ENCODE measurements around the gene CDC42BPA.

The CDC42BPA gene

DNA sequence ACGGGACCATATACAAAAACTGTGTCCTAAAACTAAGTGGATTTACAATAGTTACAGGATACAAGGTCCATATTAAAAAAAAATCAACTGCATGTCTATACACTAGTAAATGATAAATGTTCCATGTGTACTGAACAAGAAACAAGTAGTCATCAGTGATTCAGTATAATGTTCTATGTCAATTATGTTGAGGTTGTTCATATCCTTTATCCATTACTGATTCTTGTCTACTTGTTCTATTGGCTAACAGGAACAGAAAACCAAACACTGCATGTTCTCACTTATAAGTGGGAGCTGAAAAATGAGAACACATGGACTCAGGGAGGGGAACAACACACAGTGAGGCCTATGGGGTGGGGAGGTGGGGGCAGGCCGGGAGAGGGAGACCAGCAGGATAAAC is 90.5 kb downstream of the CDC42BPA start:
- Histone ChIP-seq H3K4me1 (ENCODE audit: control insufficient read depth, insufficient read depth, low read length, poor library complexity, severe bottlenecking) (no peaks in the 10 kb centered on the region), H3K27ac (ENCODE audit: low read depth, low read length, severe bottlenecking) (no peak overlapping the region), H3K9me3 (ENCODE audit: control insufficient read depth, low read length) (no peaks in the 10 kb centered on the region), H3K4me3 (ENCODE audit: extremely low read depth, insufficient read depth, low read length, poor library complexity, severe bottlenecking) (no peak overlapping the region), H3K36me3 (ENCODE audit: control insufficient read depth, insufficient read depth, low read length) (peaks cover 1% of the 10 kb centered on the region)
- WGBS, 2 experiments (ENCODE audit: insufficient coverage in 2 of 2), result 100% methylated on average over 1 of the region's 2 CpGs; no CpG with 5 or more reads in 1 of the 2 experiments

GRCh38 chr1:227225715-227226346 is 92.5 kb downstream of the CDC42BPA start:
- no peak overlapping the region for H3K27ac ChIP-seq (ENCODE audit: low read depth, low read length, severe bottlenecking)
- H3K36me3 ChIP-seq (ENCODE audit: control insufficient read depth, insufficient read depth, low read length), result no peaks in the 10 kb centered on the region
- H3K4me1 ChIP-seq (ENCODE audit: control insufficient read depth, insufficient read depth, low read length, poor library complexity, severe bottlenecking), result no peaks in the 10 kb centered on the region
- no peak overlapping the region for H3K4me3 ChIP-seq (ENCODE audit: extremely low read depth, insufficient read depth, low read length, poor library complexity, severe bottlenecking)
- no peaks in the 10 kb centered on the region for H3K9me3 ChIP-seq (ENCODE audit: control insufficient read depth, low read length)
- WGBS, 2 experiments (ENCODE audit: insufficient coverage in 2 of 2), result 100% methylated on average over 1 to 2 of the region's 2 CpGs

DNA sequence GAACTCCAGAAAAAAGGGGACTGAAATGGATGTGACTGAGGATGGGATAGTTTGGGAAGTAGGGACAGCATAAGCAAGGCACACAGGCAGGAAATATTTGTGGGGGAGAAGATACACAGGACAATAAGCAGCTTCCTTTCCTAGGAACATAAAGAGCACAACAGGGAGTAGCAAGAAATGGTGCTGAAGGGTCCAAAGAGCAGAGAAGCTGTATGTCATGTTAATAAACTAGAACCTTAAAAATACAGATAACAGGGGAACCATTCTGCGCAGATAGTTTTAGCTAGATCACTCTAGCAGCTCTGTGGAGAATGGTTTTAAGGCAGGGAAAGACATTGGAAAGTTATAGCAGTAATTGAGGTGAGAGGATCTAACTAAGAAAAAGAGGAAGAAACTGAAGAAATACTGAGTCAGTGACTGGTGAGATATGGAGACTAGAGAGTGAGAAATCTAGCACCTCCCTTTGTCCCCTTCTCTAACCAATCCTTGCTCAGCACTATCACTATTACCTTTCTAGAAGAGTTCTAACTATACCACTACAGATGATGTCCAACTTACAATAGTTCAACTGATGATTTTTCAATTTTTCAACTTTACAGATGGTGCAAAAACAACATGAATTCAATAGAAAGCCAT is 95.0 kb downstream of the CDC42BPA start:
- Histone ChIP-seq H3K4me3 (ENCODE audit: extremely low read depth, insufficient read depth, low read length, poor library complexity, severe bottlenecking) (no peak overlapping the region), H3K4me1 (ENCODE audit: control insufficient read depth, insufficient read depth, low read length, poor library complexity, severe bottlenecking) (no peaks in the 10 kb centered on the region), H3K36me3 (ENCODE audit: control insufficient read depth, insufficient read depth, low read length) (no peaks in the 10 kb centered on the region), H3K27ac (ENCODE audit: low read depth, low read length, severe bottlenecking) (no peak overlapping the region), H3K9me3 (ENCODE audit: control insufficient read depth, low read length) (no peaks in the 10 kb centered on the region)
- WGBS, 2 experiments (ENCODE audit: insufficient coverage in 2 of 2), result 100% methylated on average over 1 of the region's 1 CpG

- H3K36me3 ChIP-seq (ENCODE audit: control insufficient read depth, insufficient read depth, low read length), result no peaks in the 10 kb centered on the region
- no peak overlapping the region for H3K4me3 ChIP-seq (ENCODE audit: extremely low read depth, insufficient read depth, low read length, poor library complexity, severe bottlenecking)
- WGBS, 2 experiments (ENCODE audit: insufficient coverage in 2 of 2), result 100% methylated on average over 1 of the region's 1 CpG
- H3K9me3 ChIP-seq (ENCODE audit: control insufficient read depth, low read length), result no peaks in the 10 kb centered on the region
- no peak overlapping the region for H3K27ac ChIP-seq (ENCODE audit: low read depth, low read length, severe bottlenecking)
- H3K4me1 ChIP-seq (ENCODE audit: control insufficient read depth, insufficient read depth, low read length, poor library complexity, severe bottlenecking), result no peaks in the 10 kb centered on the region
These were observed 98.5 kb downstream of the CDC42BPA start for GRCh38 chr1:227219715-227220292.

DNA sequence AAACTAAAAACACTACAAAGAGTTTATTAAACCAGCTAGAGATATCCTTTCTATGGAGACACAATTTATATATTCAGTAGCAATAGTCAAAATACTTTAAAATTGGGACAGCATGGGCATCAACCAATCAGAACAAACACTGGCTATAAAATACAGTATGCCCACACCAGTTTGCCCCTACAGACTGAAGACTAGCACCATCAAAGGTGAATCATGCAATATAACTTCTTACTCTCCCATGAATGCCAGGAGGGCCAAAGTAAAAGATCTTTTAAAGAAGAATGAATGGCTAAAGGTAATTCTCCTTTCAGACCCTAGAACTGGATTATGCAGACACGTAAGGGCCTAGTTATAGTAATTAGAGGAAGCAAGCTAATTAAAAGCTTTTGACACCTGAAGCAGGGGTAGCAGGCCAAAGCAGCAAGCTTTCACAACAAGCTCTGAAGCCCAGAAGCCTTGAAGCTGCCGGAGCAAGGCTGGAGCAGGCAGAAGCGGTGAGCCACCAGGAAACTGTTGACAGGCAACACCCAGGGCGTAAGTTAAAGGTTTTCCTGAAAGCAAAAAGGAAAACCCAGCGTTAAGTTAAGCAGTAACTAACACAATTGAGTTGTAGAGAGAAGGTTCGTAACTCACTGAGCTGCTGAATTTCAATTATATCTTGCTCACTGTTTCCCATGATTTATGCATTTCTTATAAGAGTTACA is 99.3 kb downstream of the CDC42BPA start:
- H3K9me3 ChIP-seq (ENCODE audit: control insufficient read depth, low read length), result no peaks in the 10 kb centered on the region
- no peaks in the 10 kb centered on the region for H3K4me1 ChIP-seq (ENCODE audit: control insufficient read depth, insufficient read depth, low read length, poor library complexity, severe bottlenecking)
- WGBS, 2 experiments (ENCODE audit: insufficient coverage in 2 of 2), result 89 to 93% methylated on average over 3 to 5 of the region's 6 CpGs
- H3K27ac ChIP-seq (ENCODE audit: low read depth, low read length, severe bottlenecking), result no peak overlapping the region
- H3K4me3 ChIP-seq (ENCODE audit: extremely low read depth, insufficient read depth, low read length, poor library complexity, severe bottlenecking), result no peak overlapping the region
- no peaks in the 10 kb centered on the region for H3K36me3 ChIP-seq (ENCODE audit: control insufficient read depth, insufficient read depth, low read length)

GRCh38 chr1:227215863-227216510 is 102.3 kb downstream of the CDC42BPA start:
- WGBS, 2 experiments (ENCODE audit: insufficient coverage in 2 of 2), result no CpG with 5 or more reads among the region's 2 CpGs
- Histone ChIP-seq H3K4me1 (ENCODE audit: control insufficient read depth, insufficient read depth, low read length, poor library complexity, severe bottlenecking) (no peaks in the 10 kb centered on the region), H3K27ac (ENCODE audit: low read depth, low read length, severe bottlenecking) (no peak overlapping the region), H3K4me3 (ENCODE audit: extremely low read depth, insufficient read depth, low read length, poor library complexity, severe bottlenecking) (no peak overlapping the region), H3K36me3 (ENCODE audit: control insufficient read depth, insufficient read depth, low read length) (peaks cover 4% of the 10 kb centered on the region), H3K9me3 (ENCODE audit: control insufficient read depth, low read length) (no peaks in the 10 kb centered on the region)

DNA sequence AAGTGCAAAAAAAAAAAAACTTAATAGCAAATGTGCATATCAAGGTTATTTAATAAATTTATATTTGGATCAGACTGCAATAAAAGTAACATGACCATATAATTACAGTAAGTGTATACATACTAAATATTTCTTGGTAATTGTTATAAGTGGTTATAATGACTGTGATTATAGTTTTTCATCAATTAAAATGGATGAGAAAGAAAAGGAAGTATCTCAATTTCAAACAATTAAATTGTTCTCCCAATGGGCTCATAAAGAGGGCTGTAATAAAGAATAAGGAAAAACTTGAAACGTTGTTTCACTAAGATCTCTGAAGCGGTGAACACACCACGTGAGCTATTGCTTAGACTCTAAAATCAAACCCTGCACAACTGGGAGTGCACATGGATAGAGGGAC is 104.1 kb downstream of the CDC42BPA start:
- peaks cover 9% of the 10 kb centered on the region for H3K36me3 ChIP-seq (ENCODE audit: control insufficient read depth, insufficient read depth, low read length)
- no peak overlapping the region for H3K27ac ChIP-seq (ENCODE audit: low read depth, low read length, severe bottlenecking)
- H3K9me3 ChIP-seq (ENCODE audit: control insufficient read depth, low read length), result no peaks in the 10 kb centered on the region
- no peaks in the 10 kb centered on the region for H3K4me1 ChIP-seq (ENCODE audit: control insufficient read depth, insufficient read depth, low read length, poor library complexity, severe bottlenecking)
- 90 to 100% methylated on average over 2 of the region's 3 CpGs for WGBS, 2 experiments (ENCODE audit: insufficient coverage in 2 of 2)
- H3K4me3 ChIP-seq (ENCODE audit: extremely low read depth, insufficient read depth, low read length, poor library complexity, severe bottlenecking), result no peak overlapping the region

- WGBS, 2 experiments (ENCODE audit: insufficient coverage in 2 of 2), result 100% methylated on average over 2 of the region's 4 CpGs; no CpG with 5 or more reads in 1 of the 2 experiments
- H3K4me1 ChIP-seq (ENCODE audit: control insufficient read depth, insufficient read depth, low read length, poor library complexity, severe bottlenecking), result no peaks in the 10 kb centered on the region
- no peaks in the 10 kb centered on the region for H3K9me3 ChIP-seq (ENCODE audit: control insufficient read depth, low read length)
- H3K4me3 ChIP-seq (ENCODE audit: extremely low read depth, insufficient read depth, low read length, poor library complexity, severe bottlenecking), result no peak overlapping the region
- H3K36me3 ChIP-seq (ENCODE audit: control insufficient read depth, insufficient read depth, low read length), result peaks cover 9% of the 10 kb centered on the region
- no peak overlapping the region for H3K27ac ChIP-seq (ENCODE audit: low read depth, low read length, severe bottlenecking)
These were observed 104.9 kb downstream of the CDC42BPA start for GRCh38 chr1:227213426-227213825.

- Histone ChIP-seq H3K4me1 (ENCODE audit: control insufficient read depth, insufficient read depth, low read length, poor library complexity, severe bottlenecking) (no peaks in the 10 kb centered on the region), H3K27ac (ENCODE audit: low read depth, low read length, severe bottlenecking) (no peak overlapping the region), H3K36me3 (ENCODE audit: control insufficient read depth, insufficient read depth, low read length) (peaks cover 9% of the 10 kb centered on the region), H3K9me3 (ENCODE audit: control insufficient read depth, low read length) (no peaks in the 10 kb centered on the region), H3K4me3 (ENCODE audit: extremely low read depth, insufficient read depth, low read length, poor library complexity, severe bottlenecking) (no peak overlapping the region)
- 81 to 84% methylated on average over 2 to 3 of the region's 3 CpGs for WGBS, 2 experiments (ENCODE audit: insufficient coverage in 2 of 2)
These were observed 106.1 kb downstream of the CDC42BPA start for GRCh38 chr1:227212164-227212563.

- H3K27ac ChIP-seq (ENCODE audit: low read depth, low read length, severe bottlenecking), result no peak overlapping the region
- peaks cover 9% of the 10 kb centered on the region for H3K36me3 ChIP-seq (ENCODE audit: control insufficient read depth, insufficient read depth, low read length)
- H3K4me3 ChIP-seq (ENCODE audit: extremely low read depth, insufficient read depth, low read length, poor library complexity, severe bottlenecking), result no peak overlapping the region
- no peaks in the 10 kb centered on the region for H3K9me3 ChIP-seq (ENCODE audit: control insufficient read depth, low read length)
- no peaks in the 10 kb centered on the region for H3K4me1 ChIP-seq (ENCODE audit: control insufficient read depth, insufficient read depth, low read length, poor library complexity, severe bottlenecking)
These were observed 107.7 kb downstream of the CDC42BPA start for GRCh38 chr1:227210604-227211003.

All from mesodermal cell (in vitro differentiated cells).